Measurements from ENCODE around the gene SEC14L2. TPM values are rescaled to one million over a fixed set of nuclear protein-coding genes. Genes with fewer than 3 reads are reported as not detected.
A peak's percentile ranks its signal among the peaks of the same experiment; 100 is the strongest.

Gene SEC14L2
- total and polyA plus RNA-seq, 4 donors, result 6.5 to 110 (median 49.6) TPM

- no peak for TF ChIP-seq RAD21 (IDR thresholded peaks at IDR 0.05)
- TF ChIP-seq ATF3 (IDR thresholded peaks at IDR 0.05), result no peak
- no peak for TF ChIP-seq MAX (IDR thresholded peaks at IDR 0.05)
Measured at GRCh38 chr22:30432096-30432495, 35.3 kb downstream of the SEC14L2 start (continued).

DNA sequence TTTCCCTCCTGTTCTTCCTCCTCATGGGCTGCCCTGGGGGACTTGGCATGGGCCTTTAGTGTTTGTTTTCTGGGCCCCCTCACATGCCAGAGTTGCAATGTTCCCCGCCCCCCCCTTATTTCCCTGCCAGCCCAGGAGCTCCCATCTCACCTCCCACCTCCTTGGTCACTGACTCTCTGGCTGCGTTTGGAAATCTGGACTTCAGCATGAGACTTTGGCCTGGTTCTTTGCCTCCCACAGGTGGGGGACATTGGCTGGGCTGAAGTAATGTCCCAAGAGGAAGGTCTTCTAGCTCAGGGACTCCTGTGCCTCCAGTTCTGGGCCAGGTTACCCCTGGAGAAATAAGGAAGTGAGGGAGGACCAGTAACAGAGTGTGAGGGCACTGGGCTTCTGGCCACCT is 35.7 kb downstream of the SEC14L2 start:
- DNase-seq (ENCODE audit: low spot score), result no peak
- Histone ChIP-seq H3K36me3 (ENCODE audit: control insufficient read depth in 4 of 4, insufficient read depth in 3 of 4, low read depth in 1 of 4, low read length in 3 of 4) (peaks cover 0 to 2% (median 0%) of the 10 kb centered on the region in 4 donors), H3K9ac (ENCODE audit: low read depth in 1 of 2, low read length in 2 of 2) (no peak overlapping the region), H3K9me3 (ENCODE audit: control insufficient read depth in 4 of 4, low read length in 3 of 4) (no peaks in the 10 kb centered on the region), H3K27ac (ENCODE audit: low read depth in 1 of 2, low read length in 2 of 2) (no peak overlapping the region), H3K27me3 (ENCODE audit: control insufficient read depth in 4 of 4, insufficient read depth in 4 of 4, low read length in 3 of 4) (no peaks in the 10 kb centered on the region), H3K4me3 (ENCODE audit: low read depth in 1 of 3, low read length in 3 of 3) (no peak overlapping the region), H3K4me1 (ENCODE audit: control insufficient read depth in 4 of 4, insufficient read depth in 4 of 4, low read length in 3 of 4) (peaks cover 4 to 28% (median 18%) of the 10 kb centered on the region in 4 donors)
- peak; percentile 17 for TF ChIP-seq NR2F2 (IDR thresholded peaks at IDR 0.05)
- peak; percentile 59 to 86 for TF ChIP-seq RXRA (IDR thresholded peaks at IDR 0.05)
- TF ChIP-seq ZBTB33 (IDR thresholded peaks at IDR 0.05), result no peak
- no peak for TF ChIP-seq TAF1 (conservative IDR thresholded peaks at IDR 0.05)
- peak; percentile 94 to 96 for TF ChIP-seq HNF4A (conservative IDR thresholded peaks at IDR 0.05)
- TF ChIP-seq YY1 (IDR thresholded peaks at IDR 0.05), result peak; percentile 22
- TF ChIP-seq GABPA (IDR thresholded peaks at IDR 0.05 in 1 of 2, conservative IDR thresholded peaks at IDR 0.05 in 1 of 2), result no peak
- TF ChIP-seq JUND (IDR thresholded peaks at IDR 0.05), result peak in 1 of 2 donors; percentile 49
- TF ChIP-seq MAX (IDR thresholded peaks at IDR 0.05), result no peak
- no peak for TF ChIP-seq REST (IDR thresholded peaks at IDR 0.05)
- TF ChIP-seq, protein P1, sequence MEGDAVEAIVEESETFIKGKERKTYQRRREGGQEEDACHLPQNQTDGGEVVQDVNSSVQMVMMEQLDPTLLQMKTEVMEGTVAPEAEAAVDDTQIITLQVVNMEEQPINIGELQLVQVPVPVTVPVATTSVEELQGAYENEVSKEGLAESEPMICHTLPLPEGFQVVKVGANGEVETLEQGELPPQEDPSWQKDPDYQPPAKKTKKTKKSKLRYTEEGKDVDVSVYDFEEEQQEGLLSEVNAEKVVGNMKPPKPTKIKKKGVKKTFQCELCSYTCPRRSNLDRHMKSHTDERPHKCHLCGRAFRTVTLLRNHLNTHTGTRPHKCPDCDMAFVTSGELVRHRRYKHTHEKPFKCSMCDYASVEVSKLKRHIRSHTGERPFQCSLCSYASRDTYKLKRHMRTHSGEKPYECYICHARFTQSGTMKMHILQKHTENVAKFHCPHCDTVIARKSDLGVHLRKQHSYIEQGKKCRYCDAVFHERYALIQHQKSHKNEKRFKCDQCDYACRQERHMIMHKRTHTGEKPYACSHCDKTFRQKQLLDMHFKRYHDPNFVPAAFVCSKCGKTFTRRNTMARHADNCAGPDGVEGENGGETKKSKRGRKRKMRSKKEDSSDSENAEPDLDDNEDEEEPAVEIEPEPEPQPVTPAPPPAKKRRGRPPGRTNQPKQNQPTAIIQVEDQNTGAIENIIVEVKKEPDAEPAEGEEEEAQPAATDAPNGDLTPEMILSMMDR (IDR thresholded peaks at IDR 0.05; ENCODE audit: low read depth, low read length, missing input control), result no peak
- TF ChIP-seq EGR1 (IDR thresholded peaks at IDR 0.05; ENCODE audit: low read depth in 2 of 2), result peak in 1 of 2 donors; percentile 14
- peak in 1 of 2 donors; percentile 7 for TF ChIP-seq RAD21 (IDR thresholded peaks at IDR 0.05)
- TF ChIP-seq SP1 (IDR thresholded peaks at IDR 0.05), result peak; percentile 47
- TF ChIP-seq FOXA1 (IDR thresholded peaks at IDR 0.05), result no peak
- no peak for TF ChIP-seq ATF3 (IDR thresholded peaks at IDR 0.05)
- TF ChIP-seq HNF4G (IDR thresholded peaks at IDR 0.05), result peak; percentile 91
- no peak for TF ChIP-seq FOXA2 (IDR thresholded peaks at IDR 0.05)
- WGBS, result 44% methylated on average over 2 of the region's 2 CpGs
